Brain microvascular endothelial cell (primary cell): ENCODE data around the gene SMIM7.
"Not testable (repeated sequence)": the region's sequence is repeated elsewhere in the genome, so short reads cannot be mapped to it uniquely, and the experiment has no call there.

ENCODE experiments used
- DNase-seq: peaks from one replicate; pipeline ENCODE4 v3.0.0-alpha.2; 2020
- H3K27ac ChIP-seq: fragments of 250-450 bp; sonication (Bioruptor Pico); 2 replicates; pipeline ENCODE4 v1.5.1; 2020; ENCODE audit warnings: mild to moderate bottlenecking, moderate library complexity
- H3K27me3 ChIP-seq: fragments of 250-450 bp; sonication (Bioruptor Pico); replicated peaks from 2 replicates; pipeline ENCODE4 v1.5.1; 2020; ENCODE audit warnings: mild to moderate bottlenecking
- H3K36me3 ChIP-seq: fragments of 250-450 bp; sonication (Bioruptor Pico); replicated peaks from 2 replicates; pipeline ENCODE4 v1.5.1; 2020; ENCODE audit warnings: mild to moderate bottlenecking
- H3K4me3 ChIP-seq: 2 replicates; pipeline ENCODE4 v1.5.1; 2011; ENCODE audit warnings: low read depth, mild to moderate bottlenecking, control low read depth, low read length, moderate library complexity
- CTCF ChIP-seq: IDR thresholded peaks from 2 replicates; pipeline ENCODE4 v1.5.1; 2011; ENCODE audit warnings: low read depth, mild to moderate bottlenecking, moderate library complexity, low read length, control low read depth, inconsistent platforms; ENCODE audit errors: missing control alignments
- in situ Hi-C: cut with HindIII; loops from 2 replicates; pipeline ENCODE4 v1.10.0; 2017; ENCODE audit warnings: low sequenced_read_pairs, low pct_ligation_motif_present

SMIM7 gene

GRCh38 chr19:16652854-16653253 lies 7.1 kb downstream of the SMIM7 start:
- no peak overlapping the region for H3K4me3 ChIP-seq
- TF ChIP-seq CTCF = no peak
- H3K27me3 ChIP-seq = no peaks in the 10 kb centered on the region
- peaks cover 55% of the 10 kb centered on the region for H3K36me3 ChIP-seq
- H3K27ac ChIP-seq = no peak overlapping the region
- in situ Hi-C loops = no loop called here
- no peak for DNase-seq

- in situ Hi-C loops, H3K27ac ChIP-seq, DNase-seq, H3K27me3 ChIP-seq, H3K4me3 ChIP-seq: not testable (repeated sequence)
- peaks cover 59% of the 10 kb centered on the region for H3K36me3 ChIP-seq
These were observed 8.3 kb downstream of the SMIM7 start for GRCh38 chr19:16651421-16652188.

- H3K4me3 ChIP-seq = no peak overlapping the region
- H3K36me3 ChIP-seq = peaks cover 56% of the 10 kb centered on the region
- TF ChIP-seq CTCF = no peak
- no peak for DNase-seq
- in situ Hi-C loops = no loop called here
- H3K27me3 ChIP-seq = no peaks in the 10 kb centered on the region
- no peak overlapping the region for H3K27ac ChIP-seq
These were observed 9.1 kb downstream of the SMIM7 start for GRCh38 chr19:16650821-16651220.

GRCh38 chr19:16649734-16650133 lies 10.2 kb downstream of the SMIM7 start:
- H3K36me3 ChIP-seq = peaks cover 57% of the 10 kb centered on the region

GRCh38 chr19:16645140-16645539 lies 14.8 kb downstream of the SMIM7 start:
- in situ Hi-C loops = no loop called here
- Histone ChIP-seq H3K4me3 (no peak overlapping the region), H3K36me3 (peaks cover 47% of the 10 kb centered on the region), H3K27me3 (no peaks in the 10 kb centered on the region), H3K27ac (no peak overlapping the region)
- DNase-seq = no peak
- no peak for TF ChIP-seq CTCF

More at GRCh38 chr19:16649734-16650133, 10.2 kb downstream of the SMIM7 start:
- TF ChIP-seq CTCF = no peak
- Histone ChIP-seq H3K4me3 (no peak overlapping the region), H3K27me3 (no peaks in the 10 kb centered on the region), H3K27ac (no peak overlapping the region)
- in situ Hi-C loops = no loop called here
- no peak for DNase-seq

- Histone ChIP-seq H3K27ac (no peak overlapping the region), H3K27me3 (no peaks in the 10 kb centered on the region), H3K4me3 (no peak overlapping the region), H3K36me3 (peaks cover 56% of the 10 kb centered on the region)
- no peak for TF ChIP-seq CTCF
- in situ Hi-C loops = no loop called here
- no peak for DNase-seq
These were observed 18.2 kb downstream of the SMIM7 start for GRCh38 chr19:16641695-16642094.
